Ishikawa (cell line): ENCODE results near the gene KRT13.

Experiments
- CEBPB ChIP-seq: IDR thresholded peaks from 2 replicates; pipeline ENCODE4 v1.6.1; 2012
- CREB1 ChIP-seq: IDR thresholded peaks from 2 replicates; pipeline ENCODE4 v1.6.1; 2012; ENCODE audit warnings: low read depth
- EP300 ChIP-seq: IDR thresholded peaks from 2 replicates; pipeline ENCODE4 v1.6.1; 2012; ENCODE audit warnings: borderline replicate concordance
- MAX ChIP-seq: IDR thresholded peaks from 2 replicates; pipeline ENCODE4 v1.6.1; 2012
- RAD21 ChIP-seq: IDR thresholded peaks from 2 replicates; pipeline ENCODE4 v1.6.1; 2012; ENCODE audit warnings: low read depth
- TAF1 ChIP-seq: IDR thresholded peaks from 2 replicates; pipeline ENCODE4 v1.6.1; 2012; ENCODE audit warnings: low read depth, mild to moderate bottlenecking
- TCF12 ChIP-seq: IDR thresholded peaks from 2 replicates; pipeline ENCODE4 v1.6.1; 2012; ENCODE audit warnings: low read depth
- YY1 ChIP-seq: IDR thresholded peaks from 2 replicates; pipeline ENCODE4 v1.6.1; 2012; ENCODE audit warnings: low read depth

- no peak for TF ChIP-seq TAF1
- no peak for TF ChIP-seq EP300
- no peak for TF ChIP-seq CREB1
- no peak for TF ChIP-seq RAD21
- no peak for TF ChIP-seq MAX
- TF ChIP-seq YY1, result no peak
- no peak for TF ChIP-seq TCF12
- TF ChIP-seq CEBPB, result no peak
These were observed 18.4 kb upstream of the KRT13 start for GRCh38 chr17:41523787-41524186.
